Bladder microvascular endothelial cell (primary cell): Measurements from ENCODE around the gene MGAT4B. TPM values are rescaled to one million over a fixed set of nuclear protein-coding genes. Genes with fewer than 3 reads are reported as not detected.

Experiments used
- total RNA-seq: library from RNA; depleted of rRNA; stranded (reverse); fragments of >200 nt; gene quantifications from 2 replicates; pipeline ENCODE4 v1.2.3, GENCODE V29; 2014

The MGAT4B gene
- 143 and 246 TPM in 2 replicates for total RNA-seq

DNA sequence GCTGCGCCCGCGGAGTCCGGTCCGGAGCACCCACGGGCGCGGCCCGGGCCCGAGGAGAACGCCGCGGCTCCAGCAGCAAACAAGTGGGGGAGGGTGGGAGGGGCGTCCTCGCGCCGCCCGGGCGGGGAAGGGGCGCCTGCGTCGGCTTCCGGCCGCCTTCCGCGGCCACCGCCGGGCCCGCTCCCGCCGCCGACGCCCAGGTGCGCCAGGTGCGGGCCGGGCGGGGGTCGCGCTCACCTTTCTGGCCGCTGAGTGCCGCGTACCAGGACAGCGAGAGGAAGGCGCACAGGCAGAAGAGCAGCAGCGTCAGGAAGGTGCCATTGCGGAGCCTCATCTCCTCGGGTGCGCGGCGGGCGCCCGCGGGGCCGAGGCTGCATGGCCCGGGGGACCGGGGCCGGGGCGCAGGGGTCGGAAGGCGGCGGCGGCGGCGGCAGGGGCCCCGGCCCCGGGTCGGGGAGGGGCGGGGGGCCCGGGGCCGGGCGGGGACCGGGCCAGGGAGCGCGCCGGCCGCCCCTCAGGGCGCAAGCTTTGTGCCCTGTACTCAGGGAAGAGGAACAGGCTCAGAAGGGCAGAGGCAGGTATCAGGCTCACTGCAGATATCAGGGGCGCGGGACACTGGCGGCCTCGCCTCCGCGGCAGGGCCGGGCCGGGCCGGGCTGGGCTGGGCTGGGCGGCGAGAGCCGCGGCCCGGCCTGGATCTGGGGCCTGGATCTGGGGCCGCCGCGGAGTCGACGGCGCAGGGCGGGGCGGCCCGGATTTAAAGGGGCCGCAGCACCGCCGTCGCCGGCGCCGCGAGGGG is at the start of gene MGAT4B:
Gene MGAT4B, minus strand, starts transcription at position 617 of the 799 bp plus-strand sequence. Its CDS starts 283 bp downstream, at position 334.

DNA sequence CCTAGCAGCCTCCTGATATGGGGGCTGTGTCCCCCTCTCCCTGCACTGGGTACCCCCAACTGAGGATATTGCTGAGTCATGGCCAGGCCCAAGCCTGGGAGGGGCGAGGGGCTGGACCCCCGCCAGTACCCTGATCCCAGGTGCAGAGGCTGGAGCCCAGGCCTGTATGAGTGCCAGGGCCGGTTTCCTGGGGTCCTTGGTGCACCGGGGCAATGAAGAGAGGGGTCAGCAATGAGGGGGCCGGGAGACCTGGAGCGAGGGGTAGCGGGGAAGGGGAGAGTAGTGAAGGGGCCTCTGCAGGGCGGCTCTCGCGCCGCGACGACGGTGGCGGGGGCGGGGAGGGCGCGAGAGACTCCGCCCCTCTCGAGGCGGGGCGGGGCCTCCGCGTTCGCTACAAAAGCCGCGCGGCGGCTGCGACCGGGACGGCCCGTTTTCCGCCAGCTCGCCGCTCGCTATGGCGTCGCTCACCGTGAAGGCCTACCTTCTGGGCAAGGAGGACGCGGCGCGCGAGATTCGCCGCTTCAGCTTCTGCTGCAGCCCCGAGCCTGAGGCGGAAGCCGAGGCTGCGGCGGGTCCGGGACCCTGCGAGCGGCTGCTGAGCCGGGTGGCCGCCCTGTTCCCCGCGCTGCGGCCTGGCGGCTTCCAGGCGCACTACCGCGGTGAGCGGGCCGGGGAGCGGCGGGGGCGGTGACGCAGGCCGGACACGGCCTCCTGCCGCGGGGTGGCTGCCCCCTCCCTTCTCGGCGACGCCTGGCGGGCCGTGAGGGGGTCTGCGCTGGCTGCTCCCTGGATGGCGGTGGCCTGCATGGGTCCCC is 14.0 kb upstream of the MGAT4B start, which contains the start of gene SQSTM1:
Gene SQSTM1, plus strand, starts transcription at position 423 of the 815 bp plus-strand sequence. Its CDS starts 32 bp downstream, at position 455.

DNA sequence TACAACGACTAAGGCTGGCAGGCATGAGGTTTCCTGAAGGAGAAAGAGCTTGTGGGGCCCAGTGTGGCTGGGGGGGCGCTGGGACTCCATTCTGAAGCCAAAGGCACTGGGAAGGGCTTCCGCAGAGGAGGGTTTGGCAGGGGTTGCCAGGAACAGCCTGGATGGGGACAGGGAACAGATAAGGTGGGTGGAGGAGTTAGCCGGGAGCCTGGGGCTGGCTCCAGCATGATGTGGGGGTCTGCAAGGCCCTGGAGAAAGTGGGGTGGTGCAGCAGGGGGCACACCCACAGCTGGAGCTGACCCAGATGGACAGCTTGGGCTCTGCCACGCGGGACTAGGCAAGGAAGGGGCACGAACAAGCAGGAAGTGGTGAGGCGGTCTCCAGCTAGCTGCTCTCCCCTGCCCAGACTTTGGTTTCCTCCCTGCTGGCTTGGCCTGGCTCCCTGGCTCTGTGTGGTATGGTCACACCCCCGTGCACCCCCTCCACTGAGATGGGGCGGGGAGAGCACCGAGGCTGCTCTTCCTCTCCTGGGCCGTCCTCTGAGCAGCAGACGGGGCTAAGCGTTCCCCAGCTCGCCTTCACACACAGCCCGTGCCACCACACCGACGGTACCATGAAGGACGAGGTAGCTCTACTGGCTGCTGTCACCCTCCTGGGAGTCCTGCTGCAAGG is 13.1 kb downstream of the MGAT4B start, which contains the start of gene LTC4S:
Gene LTC4S, plus strand, starts transcription at position 519 of the 672 bp plus-strand sequence. Its CDS starts 95 bp downstream, at position 614.

Other genes with a start within 250 kb of the MGAT4B start
- gene HNRNPH1, start 183.2 kb downstream of the MGAT4B start, total RNA-seq: 466 and 1,064 TPM in 2 replicates
- 0.16 TPM in 1 of 2 replicates, not detected in the other for gene CBY3, start 125.8 kb downstream of the MGAT4B start, total RNA-seq
- 535 and 841 TPM in 2 replicates for gene CANX, start 107.9 kb downstream of the MGAT4B start, total RNA-seq
- 4.9 and 10.2 TPM in 2 replicates for gene MAML1, start 74.0 kb downstream of the MGAT4B start, total RNA-seq
- 0.32 TPM in 1 of 2 replicates, not detected in the other for gene LTC4S, start 12.9 kb downstream of the MGAT4B start, total RNA-seq
- 356 and 831 TPM in 2 replicates for gene SQSTM1, start 14.0 kb upstream of the MGAT4B start, total RNA-seq
- 3.9 and 13.8 TPM in 2 replicates for gene MRNIP, start 52.0 kb upstream of the MGAT4B start, total RNA-seq
- 43.9 and 87.7 TPM in 2 replicates for gene TBC1D9B, start 101.0 kb upstream of the MGAT4B start, total RNA-seq